LHCN-M2 (cell line): ENCODE measurements around the gene NR1H4. TPM values are rescaled to one million over a fixed set of nuclear protein-coding genes. Genes with fewer than 3 reads are reported as not detected.
"Not testable (repeated sequence)": the region's sequence is repeated elsewhere in the genome, so short reads cannot be mapped to it uniquely, and the experiment has no call there.

Experiments used
- DNase-seq: peaks from one replicate; pipeline ENCODE4 v3.0.0-alpha.2; 2012; ENCODE audit warnings: low read depth
- total RNA-seq: library from RNA; depleted of rRNA; stranded (reverse); fragments of >200 nt; gene quantifications from 2 replicates; pipeline ENCODE4 v1.2.3, GENCODE V29; 2014

The NR1H4 gene
- total RNA-seq, 1 experiment from 2014 or later = not detected

DNA sequence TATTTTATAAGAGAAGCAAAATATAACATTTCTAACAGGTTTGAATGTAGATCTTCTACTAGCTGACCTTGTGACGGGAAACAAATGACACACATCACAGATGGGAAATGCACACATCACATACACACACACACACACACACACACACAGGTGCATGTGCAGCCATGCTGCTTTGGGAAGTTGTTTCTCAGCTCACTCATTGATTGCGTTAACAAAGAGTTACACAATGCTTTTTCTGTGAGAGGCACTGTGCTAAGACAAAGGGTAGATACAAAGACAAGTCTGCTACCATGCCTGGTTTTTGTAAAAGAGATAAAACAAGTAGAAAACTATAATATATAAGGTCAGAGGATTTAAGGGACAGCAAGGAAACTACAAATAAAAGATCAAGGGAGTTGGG, 1.3 kb upstream of the NR1H4 start:
- no peak for DNase-seq

DNA sequence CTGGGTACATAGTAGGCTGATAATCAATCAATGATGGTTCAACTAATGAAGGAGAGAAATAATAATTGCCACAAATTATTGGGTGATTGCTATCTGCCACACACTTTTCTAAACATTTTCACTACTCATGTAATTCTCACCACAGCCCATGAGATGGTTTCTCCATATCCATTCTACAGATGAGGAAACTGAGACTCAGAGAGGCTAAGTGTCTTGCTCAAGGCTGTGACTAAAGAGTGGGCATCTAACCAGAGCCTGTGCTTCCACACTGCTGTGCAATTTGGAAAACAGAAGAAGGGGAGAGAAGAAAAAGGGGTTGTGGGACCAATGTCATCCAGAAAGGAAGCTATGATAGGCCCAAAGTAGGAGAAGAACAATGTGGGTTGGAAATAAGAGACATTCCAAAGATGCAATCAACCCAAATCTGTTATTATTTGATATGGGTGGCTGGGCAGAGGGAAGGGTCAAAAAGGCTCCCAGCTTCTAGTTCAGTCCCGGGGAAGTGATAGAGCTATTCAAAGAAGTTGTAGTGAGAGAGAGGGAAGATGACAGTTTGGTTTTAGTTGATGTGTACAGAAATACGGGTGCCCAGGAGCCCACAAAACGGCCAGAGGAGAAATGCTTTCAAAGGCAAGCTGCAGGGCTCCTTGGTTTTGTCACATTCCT, 483 bp upstream of the NR1H4 start:
- DNase-seq = no peak

GRCh38 chr12:100474617-100475016, 951 bp downstream of the NR1H4 start:
- DNase-seq = no peak

GRCh38 chr12:100476013-100476751, 2.5 kb downstream of the NR1H4 start:
- DNase-seq = no peak

DNA sequence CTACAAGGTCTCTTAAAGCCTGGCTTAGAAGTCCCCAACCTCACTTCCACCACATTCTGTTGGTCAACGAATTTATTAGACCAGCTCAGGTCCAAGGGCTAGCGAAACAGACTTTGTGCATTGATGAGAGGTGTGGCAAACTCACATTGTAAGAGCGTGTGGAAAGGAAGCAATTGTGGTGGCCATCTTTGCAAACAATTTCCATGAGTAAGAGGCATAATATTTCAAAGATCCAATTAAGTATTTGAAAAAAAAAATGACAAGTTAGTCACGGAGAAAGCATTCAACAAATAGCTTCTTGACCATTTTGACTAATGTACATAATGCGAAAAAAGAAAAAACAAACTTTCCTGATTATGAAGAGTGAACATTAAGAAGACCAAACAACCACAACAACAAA, 7.4 kb downstream of the NR1H4 start:
- DNase-seq = no peak

- no peak for DNase-seq
Measured at GRCh38 chr12:100484183-100484886, 10.7 kb downstream of the NR1H4 start.

- no peak for DNase-seq
Measured at GRCh38 chr12:100484891-100485471, 11.3 kb downstream of the NR1H4 start.

DNA sequence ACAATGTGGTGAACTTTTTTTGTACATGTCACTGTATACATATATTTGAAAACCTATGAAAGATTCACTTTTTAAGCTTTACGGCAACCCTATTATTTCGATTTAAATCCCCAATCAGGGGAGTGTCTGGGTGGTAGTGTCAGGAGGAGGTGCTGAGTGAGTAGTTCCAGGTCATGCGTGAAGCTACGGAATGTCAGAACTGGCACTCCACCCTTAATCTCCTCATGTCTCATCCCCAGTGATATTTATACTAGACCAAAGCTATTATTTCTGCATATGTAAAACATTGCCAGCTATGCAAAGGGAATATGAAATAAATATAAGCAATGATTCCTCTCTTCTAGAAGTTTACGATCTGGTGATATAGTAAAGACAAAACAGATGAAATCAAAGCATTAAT, 12.3 kb downstream of the NR1H4 start:
- DNase-seq = no peak

GRCh38 chr12:100489251-100489820, 15.7 kb downstream of the NR1H4 start:
- DNase-seq = no peak

DNA sequence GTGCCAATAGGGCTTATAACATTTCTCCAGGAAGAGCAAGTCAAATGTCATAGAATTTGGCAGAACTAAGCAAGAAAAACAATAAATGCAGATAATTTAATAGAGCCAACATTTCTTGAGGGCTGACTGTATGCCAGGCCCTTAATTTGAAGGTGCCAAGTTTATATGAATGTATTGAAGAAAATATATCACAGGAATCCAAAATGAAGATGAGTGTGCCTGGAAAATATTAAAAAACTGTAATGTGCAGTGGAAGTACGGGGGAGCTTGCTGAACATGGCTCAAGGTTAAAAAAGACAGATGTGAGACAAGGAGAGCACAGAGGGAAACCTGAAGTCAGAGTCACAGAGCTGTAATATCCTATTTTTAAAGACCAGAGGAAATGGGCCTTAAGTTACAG, 16.4 kb downstream of the NR1H4 start:
- no peak for DNase-seq

DNA sequence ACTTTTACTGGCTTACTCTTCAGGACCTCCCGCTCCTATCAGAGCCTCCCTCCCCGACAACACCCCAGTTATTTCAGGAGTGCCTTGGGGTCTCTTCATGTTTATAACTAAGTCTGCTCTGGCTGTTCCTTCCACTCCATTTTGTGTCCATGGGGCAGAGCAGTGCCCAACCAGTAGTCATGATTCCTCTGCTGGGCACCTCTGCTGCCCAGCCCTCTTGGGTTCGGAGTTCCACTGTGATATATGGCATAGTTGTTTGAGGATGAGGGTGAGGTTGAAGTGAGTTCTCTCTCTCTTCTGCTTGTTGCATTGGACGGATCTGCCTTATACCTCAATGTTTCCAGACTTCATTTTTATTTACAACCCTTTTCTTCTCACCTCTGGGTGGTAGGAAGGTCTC, 17.4 kb downstream of the NR1H4 start:
- no peak for DNase-seq

GRCh38 chr12:100493396-100494012, 19.8 kb downstream of the NR1H4 start:
- DNase-seq = peak; percentile 3

DNA sequence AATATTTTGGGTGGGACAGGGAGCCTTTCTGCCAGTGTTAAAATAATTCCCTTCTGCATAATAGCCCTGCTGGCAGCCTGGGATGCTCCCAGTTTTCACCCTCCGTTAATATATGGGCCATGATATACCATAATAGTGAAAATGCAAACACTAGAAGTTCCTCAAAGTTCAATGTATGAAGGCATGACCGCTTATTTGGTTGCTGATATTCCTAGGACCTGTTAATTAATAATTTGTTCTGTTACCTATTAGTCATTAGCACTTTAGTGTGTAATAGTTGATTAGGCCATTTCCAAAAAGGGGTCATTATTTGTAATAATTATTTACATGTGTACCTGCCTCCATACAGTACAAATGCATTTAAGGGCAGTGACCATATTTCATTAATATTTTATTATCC, 20.4 kb downstream of the NR1H4 start:
- DNase-seq = no peak

DNA sequence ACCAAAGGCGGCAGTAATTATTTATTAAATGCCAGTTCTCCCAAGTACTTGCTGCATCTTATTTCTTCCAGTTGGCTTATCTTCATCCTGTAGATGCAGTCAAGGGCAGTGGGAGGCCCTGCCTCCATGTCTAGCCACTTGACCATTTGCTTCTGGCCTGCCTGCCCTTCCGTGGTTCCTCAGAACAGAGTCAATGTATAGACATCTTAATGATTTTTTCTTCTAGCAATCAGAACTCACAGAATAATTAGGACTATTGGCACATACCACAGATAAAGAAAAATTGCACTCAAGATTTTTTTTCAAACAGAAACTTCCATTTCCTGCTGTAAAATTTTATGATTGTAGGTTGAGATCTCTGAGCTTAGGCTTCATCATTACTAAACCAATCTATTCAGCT, 20.9 kb downstream of the NR1H4 start:
- DNase-seq = no peak

DNA sequence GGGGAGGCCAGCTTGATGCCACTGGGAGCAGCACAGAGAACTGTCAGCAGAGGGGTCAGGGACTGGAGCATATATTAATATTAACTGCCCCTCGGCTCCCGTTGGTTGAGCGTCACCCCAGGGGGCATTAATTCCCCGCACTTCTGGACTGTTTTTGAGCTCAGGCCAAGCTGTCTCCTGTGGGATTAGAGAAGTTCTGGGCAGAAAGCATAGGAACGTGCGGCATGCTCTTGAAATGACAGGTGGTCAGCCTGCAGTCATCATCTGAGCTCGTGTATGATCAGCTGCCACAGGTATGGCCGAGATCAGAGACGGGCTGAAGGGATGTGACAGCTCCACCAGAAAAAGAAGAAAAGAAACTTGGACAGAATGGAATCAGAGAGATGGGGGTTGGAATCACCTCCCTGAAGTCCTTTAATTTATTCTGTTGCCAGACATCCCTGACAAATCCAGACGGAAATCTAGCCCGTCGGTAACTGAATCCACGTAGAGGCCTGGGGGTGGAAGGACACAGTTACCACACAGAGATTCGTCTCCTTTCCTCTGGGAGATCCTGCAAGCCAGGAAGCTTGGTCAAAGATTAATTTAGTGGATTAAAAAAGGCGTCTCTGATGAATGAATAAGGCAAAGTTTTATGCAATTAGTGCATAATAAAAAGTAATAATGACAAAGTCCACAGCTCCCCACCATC, 23.6 kb downstream of the NR1H4 start:
- DNase-seq = no peak

- no peak for DNase-seq
Measured at GRCh38 chr12:100498141-100498540, 24.5 kb downstream of the NR1H4 start.

GRCh38 chr12:100499416-100499815, 25.8 kb downstream of the NR1H4 start:
- no peak for DNase-seq

DNA sequence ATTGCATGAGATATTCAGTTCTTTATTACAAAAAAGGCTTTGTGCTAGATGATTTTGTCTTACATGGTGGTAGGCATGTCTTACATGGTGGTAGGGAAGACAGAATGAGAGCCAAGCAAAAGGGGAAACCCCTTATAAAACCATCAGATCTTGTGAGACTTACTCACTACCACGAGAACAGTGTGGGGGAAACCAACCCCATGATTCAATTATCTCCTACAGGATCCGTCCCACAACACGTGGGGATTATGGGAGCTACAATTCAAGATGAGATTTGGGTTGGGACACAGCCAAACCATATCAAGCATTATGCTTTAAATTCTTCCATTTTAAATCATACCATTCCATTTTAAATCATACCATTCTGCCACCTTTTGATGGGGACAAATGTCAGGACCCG, 29.1 kb downstream of the NR1H4 start:
- DNase-seq = not testable (repeated sequence)

GRCh38 chr12:100503228-100503628, 29.6 kb downstream of the NR1H4 start:
- no peak for DNase-seq

GRCh38 chr12:100504804-100505203, 31.1 kb downstream of the NR1H4 start:
- no peak for DNase-seq

- no peak for DNase-seq
Measured at GRCh38 chr12:100508751-100509150, 35.1 kb downstream of the NR1H4 start.
